ENCODE results near the gene ADGRD1.

ADGRD1 gene

GRCh38 chr12:130981074-130981742, 27.5 kb downstream of the ADGRD1 start:
- Histone ChIP-seq H3K36me3 (ENCODE audit: insufficient read depth, low read length) (no peaks in the 10 kb centered on the region), H3K27me3 (ENCODE audit: insufficient read depth, low read length, poor library complexity) (no peaks in the 10 kb centered on the region), H3K4me1 (ENCODE audit: insufficient read depth, low read length) (no peaks in the 10 kb centered on the region), H3K9ac (ENCODE audit: low read depth, low read length) (no peak overlapping the region), H3K9me3 (ENCODE audit: insufficient read depth, low read length, severe bottlenecking) (no peaks in the 10 kb centered on the region), H3K79me2 (ENCODE audit: insufficient read depth, low read length) (no peaks in the 10 kb centered on the region), H3K4me3 (ENCODE audit: low read depth in 1 of 2, low read length in 2 of 2) (no peak overlapping the region), H4K20me1 (ENCODE audit: insufficient read depth, low read length) (no peaks in the 10 kb centered on the region), H3K4me2 (ENCODE audit: insufficient read depth, low read length) (no peak overlapping the region), H2AFZ (ENCODE audit: low read depth, low read length) (no peak overlapping the region), H3K27ac (ENCODE audit: low read length) (no peak overlapping the region)
- ATAC-seq (ENCODE audit: insufficient read depth, low read depth) (no peak), DNase-seq (no peak)
- TF ChIP-seq EZH2 (IDR thresholded peaks at IDR 0.05; ENCODE audit: borderline replicate concordance, low read depth, low read length, severe bottlenecking) (no peak), CTCF (IDR thresholded peaks at IDR 0.05; ENCODE audit: borderline replicate concordance, extremely low read depth, low read length, poor library complexity, severe bottlenecking) (no peak)

GRCh38 chr12:130981911-130982310, 28.2 kb downstream of the ADGRD1 start:
- ATAC-seq (ENCODE audit: insufficient read depth, low read depth) (no peak), DNase-seq (no peak)
- no peak for TF ChIP-seq EZH2 (IDR thresholded peaks at IDR 0.05; ENCODE audit: borderline replicate concordance, low read depth, low read length, severe bottlenecking)
- no peak overlapping the region for H3K9ac ChIP-seq (ENCODE audit: low read depth, low read length)
- no peak overlapping the region for H3K27ac ChIP-seq (ENCODE audit: low read length)
- no peaks in the 10 kb centered on the region for H3K36me3 ChIP-seq (ENCODE audit: insufficient read depth, low read length)
- no peaks in the 10 kb centered on the region for H4K20me1 ChIP-seq (ENCODE audit: insufficient read depth, low read length)
- peaks cover under 1% of the 10 kb centered on the region for H3K27me3 ChIP-seq (ENCODE audit: insufficient read depth, low read length, poor library complexity)
- no peak overlapping the region for H3K4me3 ChIP-seq (ENCODE audit: low read depth in 1 of 2, low read length in 2 of 2)
- no peak overlapping the region for H2AFZ ChIP-seq (ENCODE audit: low read depth, low read length)
- no peaks in the 10 kb centered on the region for H3K79me2 ChIP-seq (ENCODE audit: insufficient read depth, low read length)
- no peak overlapping the region for H3K4me2 ChIP-seq (ENCODE audit: insufficient read depth, low read length)
- H3K9me3 ChIP-seq (ENCODE audit: insufficient read depth, low read length, severe bottlenecking): no peaks in the 10 kb centered on the region
- H3K4me1 ChIP-seq (ENCODE audit: insufficient read depth, low read length): no peaks in the 10 kb centered on the region

- Histone ChIP-seq H2AFZ (ENCODE audit: low read depth, low read length) (no peak overlapping the region), H3K27me3 (ENCODE audit: insufficient read depth, low read length, poor library complexity) (peaks cover 4% of the 10 kb centered on the region), H4K20me1 (ENCODE audit: insufficient read depth, low read length) (no peaks in the 10 kb centered on the region), H3K79me2 (ENCODE audit: insufficient read depth, low read length) (no peaks in the 10 kb centered on the region), H3K9me3 (ENCODE audit: insufficient read depth, low read length, severe bottlenecking) (no peaks in the 10 kb centered on the region), H3K36me3 (ENCODE audit: insufficient read depth, low read length) (no peaks in the 10 kb centered on the region), H3K27ac (ENCODE audit: low read length) (no peak overlapping the region), H3K4me2 (ENCODE audit: insufficient read depth, low read length) (no peak overlapping the region), H3K4me3 (ENCODE audit: low read depth in 1 of 2, low read length in 2 of 2) (no peak overlapping the region), H3K4me1 (ENCODE audit: insufficient read depth, low read length) (no peaks in the 10 kb centered on the region), H3K9ac (ENCODE audit: low read depth, low read length) (no peak overlapping the region)
- ATAC-seq (ENCODE audit: insufficient read depth, low read depth) (no peak), DNase-seq (no peak)
- no peak for TF ChIP-seq CTCF (IDR thresholded peaks at IDR 0.05; ENCODE audit: borderline replicate concordance, extremely low read depth, low read length, poor library complexity, severe bottlenecking)
- TF ChIP-seq EZH2 (IDR thresholded peaks at IDR 0.05; ENCODE audit: borderline replicate concordance, low read depth, low read length, severe bottlenecking): no peak
Measured at GRCh38 chr12:130982565-130983225, 29.0 kb downstream of the ADGRD1 start.

- Histone ChIP-seq H3K4me2 (ENCODE audit: insufficient read depth, low read length) (no peak overlapping the region), H4K20me1 (ENCODE audit: insufficient read depth, low read length) (no peaks in the 10 kb centered on the region), H3K79me2 (ENCODE audit: insufficient read depth, low read length) (no peaks in the 10 kb centered on the region), H3K4me1 (ENCODE audit: insufficient read depth, low read length) (no peaks in the 10 kb centered on the region), H3K9me3 (ENCODE audit: insufficient read depth, low read length, severe bottlenecking) (no peaks in the 10 kb centered on the region), H3K9ac (ENCODE audit: low read depth, low read length) (no peak overlapping the region), H2AFZ (ENCODE audit: low read depth, low read length) (no peak overlapping the region), H3K4me3 (ENCODE audit: low read depth in 1 of 2, low read length in 2 of 2) (no peak overlapping the region), H3K27ac (ENCODE audit: low read length) (no peak overlapping the region), H3K27me3 (ENCODE audit: insufficient read depth, low read length, poor library complexity) (peaks cover 4% of the 10 kb centered on the region), H3K36me3 (ENCODE audit: insufficient read depth, low read length) (no peaks in the 10 kb centered on the region)
- DNase-seq: no peak
- TF ChIP-seq EZH2 (IDR thresholded peaks at IDR 0.05; ENCODE audit: borderline replicate concordance, low read depth, low read length, severe bottlenecking) (no peak), CTCF (IDR thresholded peaks at IDR 0.05; ENCODE audit: borderline replicate concordance, extremely low read depth, low read length, poor library complexity, severe bottlenecking) (no peak)
- ATAC-seq (ENCODE audit: insufficient read depth, low read depth): no peak
Measured at GRCh38 chr12:130983328-130984017, 29.8 kb downstream of the ADGRD1 start.

All from DND-41 (cell line).